HCEC 1CT (cell line): ENCODE measurements around the gene RCN2.
"Not testable (repeated sequence)": the region's sequence is repeated elsewhere in the genome, so short reads cannot be mapped to it uniquely, and the experiment has no call there.

Source experiments
- DNase-seq: peaks from one replicate; pipeline ENCODE4 v3.0.0-alpha.2; 2017

Gene RCN2

DNA sequence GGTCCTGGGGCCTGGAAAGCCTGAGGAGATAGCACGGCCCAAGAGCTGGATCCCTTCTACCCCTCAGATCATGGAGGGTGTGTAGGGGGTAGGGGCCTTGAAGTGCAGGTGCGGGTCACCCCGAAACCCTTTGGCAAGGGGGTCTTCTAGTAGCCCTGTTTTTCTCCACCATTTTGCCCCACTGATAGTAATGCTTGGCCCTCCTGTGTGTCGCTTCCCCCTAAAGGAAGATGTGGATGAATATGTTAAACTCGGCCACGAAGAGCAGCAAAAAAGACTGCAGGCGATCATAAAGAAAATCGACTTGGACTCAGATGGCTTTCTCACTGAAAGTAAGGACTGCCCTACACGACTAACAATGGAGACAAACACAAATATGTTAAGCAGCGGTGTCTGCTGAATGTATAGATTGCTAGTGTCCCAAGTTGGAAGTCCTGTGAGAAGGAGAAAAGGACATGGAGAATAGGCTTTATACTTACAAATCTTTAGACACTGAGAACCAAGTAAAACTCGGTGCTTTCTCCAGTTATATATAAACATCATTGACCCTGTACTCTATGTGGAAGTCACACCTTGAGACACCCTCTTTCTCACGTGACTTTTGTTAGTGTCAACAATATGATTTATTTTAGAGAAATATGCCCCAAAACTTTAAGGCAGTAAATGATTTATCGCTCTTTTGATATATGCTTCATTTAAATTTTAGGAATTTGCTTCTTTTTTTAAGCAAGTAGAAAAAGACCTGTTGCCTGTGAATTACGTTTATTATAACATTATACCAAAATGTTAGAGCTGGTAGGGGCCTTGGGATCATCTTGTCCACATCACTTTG lies 802 bp downstream of the RCN2 start:
- no peak for DNase-seq

DNA sequence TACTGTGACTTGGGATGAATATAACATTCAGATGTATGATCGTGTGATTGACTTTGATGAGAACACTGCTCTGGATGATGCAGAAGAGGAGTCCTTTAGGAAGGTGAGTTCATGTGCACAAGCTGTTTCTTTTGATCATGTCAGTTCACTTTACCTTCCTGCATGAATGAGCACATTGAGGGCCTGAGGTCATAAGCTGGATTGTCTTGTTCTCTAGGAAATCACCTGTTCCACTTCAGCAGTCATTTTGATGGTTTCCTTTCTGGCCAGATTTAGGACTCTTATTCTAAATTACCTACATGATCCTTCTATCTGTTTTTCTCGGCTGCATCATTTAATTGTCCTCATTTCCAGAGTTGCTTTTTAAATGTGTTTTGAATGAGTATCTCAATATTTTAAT lies 4.1 kb downstream of the RCN2 start:
- no peak for DNase-seq

DNA sequence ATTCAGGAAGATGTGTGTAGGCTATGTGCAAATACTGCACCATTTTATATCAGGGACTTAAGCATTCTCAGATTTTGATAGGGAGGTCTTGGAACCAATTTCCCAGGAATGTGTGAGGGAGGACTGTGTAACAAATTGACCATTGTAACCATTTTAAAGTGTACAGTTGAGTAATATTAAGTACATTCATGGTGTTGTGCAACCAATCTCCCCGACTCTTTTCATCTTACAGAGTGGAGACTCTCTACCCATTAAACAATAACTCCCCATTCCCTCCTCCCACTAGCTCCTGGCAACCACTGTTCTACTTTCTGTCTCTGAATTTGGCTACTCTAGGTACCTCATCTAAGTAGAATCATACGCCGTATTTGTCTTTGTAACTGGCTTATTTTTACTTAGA lies 5.1 kb downstream of the RCN2 start:
- DNase-seq, result peak; percentile 8

DNA sequence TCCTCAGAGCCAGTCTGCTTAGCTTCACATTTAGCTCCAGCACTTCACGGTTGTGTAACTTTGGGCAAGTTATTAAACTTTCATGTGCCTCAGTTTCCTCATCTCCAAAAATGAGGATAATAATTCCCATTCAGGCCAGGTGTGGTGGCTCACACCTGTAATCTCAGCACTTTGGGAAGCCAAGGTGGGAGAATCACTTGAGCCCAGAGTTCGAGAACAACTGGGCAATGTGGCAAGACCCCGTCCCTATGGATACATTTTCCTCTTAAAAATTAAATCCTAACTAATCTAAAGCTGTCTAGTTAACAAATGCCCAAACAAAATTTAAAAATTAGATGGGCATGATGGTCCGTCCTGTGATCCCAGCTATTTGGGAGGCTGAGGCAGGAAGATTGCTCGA lies 7.2 kb downstream of the RCN2 start:
- no peak for DNase-seq

DNA sequence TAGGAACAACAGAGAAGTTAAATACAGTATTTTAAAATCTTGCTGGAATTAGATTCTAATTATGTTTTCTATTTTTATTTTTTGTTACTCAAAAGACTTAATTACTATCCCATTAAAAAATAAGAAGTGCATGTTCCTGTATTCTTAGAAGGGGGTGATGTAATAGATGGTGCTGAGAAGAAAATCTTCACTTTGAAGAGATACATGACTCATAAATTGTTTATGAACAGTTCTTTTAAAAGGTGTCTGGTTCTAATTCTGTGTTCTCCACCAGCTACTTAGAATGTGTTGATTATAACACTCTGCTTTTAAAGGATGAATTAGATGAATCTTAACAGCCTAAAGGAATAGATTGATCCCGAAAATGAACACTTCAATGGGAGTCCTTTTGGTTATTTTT lies 8.2 kb downstream of the RCN2 start:
- peak; percentile 14 for DNase-seq

DNA sequence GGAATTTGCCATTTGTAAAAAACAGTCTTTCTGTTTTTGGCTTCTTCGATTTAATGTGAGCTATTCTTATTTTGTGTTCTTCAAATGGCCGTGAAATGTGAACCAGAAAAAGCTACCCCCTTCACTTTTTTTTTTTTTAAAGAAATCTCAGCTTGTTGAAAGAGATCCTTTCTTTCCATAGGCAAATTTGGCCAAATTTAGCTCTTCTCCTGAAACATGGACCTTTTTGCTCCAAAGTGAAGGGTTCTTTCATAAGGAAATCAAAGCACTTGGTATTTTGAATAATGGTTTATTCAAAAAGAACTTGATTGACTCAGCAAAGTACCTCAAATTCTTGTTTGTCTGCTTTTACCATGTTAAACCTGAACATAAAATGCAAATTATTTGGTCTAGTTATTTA lies 10.1 kb downstream of the RCN2 start:
- DNase-seq, result no peak

DNA sequence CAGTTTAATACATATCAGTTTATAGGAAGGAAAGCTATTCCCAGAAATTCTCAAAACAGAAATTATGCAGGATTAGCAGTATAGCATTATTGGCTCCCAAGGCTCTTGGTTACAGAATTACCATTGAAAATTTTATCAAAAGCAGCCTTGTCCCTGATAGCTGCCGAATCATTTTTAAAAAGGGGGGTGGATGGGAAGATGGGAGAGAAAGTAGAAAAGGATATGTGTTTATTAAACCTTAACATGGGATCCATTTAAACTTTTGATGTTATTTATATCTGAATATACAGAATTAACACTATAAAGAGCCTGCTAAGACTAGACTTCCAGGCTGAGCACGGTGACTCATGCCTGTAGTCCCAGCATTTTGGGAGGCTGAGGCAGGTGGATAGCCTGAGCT lies 10.8 kb downstream of the RCN2 start:
- no peak for DNase-seq

DNA sequence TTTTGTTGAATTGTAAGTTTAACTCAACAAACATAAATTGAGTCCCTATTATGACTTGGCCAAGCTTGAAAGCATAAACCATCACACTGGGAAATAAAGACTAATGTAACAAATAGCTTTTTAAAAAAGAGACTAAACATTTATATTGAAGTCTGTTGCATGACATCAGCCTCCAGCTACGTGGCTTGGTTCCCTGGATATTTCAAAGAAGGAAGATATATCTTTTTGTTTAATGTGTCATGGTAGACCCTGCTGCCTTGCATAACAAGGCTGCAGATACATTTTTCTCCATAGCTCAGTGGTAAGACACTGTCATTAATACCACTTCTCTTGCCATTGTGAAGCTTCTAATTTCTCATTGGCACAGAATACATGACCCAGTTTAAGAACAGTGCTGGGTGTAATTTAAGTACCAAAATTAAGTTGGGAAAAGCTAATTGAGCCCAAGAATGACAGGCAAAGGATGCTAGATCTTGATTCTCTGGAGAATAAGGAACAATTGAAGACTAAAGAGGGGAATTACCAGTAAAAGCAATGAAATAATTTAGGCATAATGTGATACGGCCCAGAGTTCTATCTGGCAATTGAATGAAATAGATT lies 14.0 kb downstream of the RCN2 start:
- DNase-seq, result no peak

DNA sequence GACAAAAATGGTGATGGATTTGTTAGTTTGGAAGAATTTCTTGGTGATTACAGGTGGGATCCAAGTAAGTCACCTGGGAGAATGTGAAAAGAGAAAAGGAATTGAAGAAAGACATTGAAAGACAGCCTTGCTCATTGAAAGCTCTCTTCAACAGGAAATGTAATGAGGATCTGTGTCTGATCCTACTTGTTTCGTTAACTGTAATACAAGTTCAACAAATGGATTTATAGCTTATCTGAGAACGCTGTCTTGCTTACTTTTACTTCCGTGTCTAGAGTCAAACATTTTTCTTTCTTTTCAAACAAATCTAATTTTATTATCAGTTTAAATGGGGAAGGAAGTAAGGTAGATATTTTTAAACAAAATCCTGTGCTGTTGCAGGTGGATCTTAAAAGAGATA lies 15.9 kb downstream of the RCN2 start:
- DNase-seq, result no peak

DNA sequence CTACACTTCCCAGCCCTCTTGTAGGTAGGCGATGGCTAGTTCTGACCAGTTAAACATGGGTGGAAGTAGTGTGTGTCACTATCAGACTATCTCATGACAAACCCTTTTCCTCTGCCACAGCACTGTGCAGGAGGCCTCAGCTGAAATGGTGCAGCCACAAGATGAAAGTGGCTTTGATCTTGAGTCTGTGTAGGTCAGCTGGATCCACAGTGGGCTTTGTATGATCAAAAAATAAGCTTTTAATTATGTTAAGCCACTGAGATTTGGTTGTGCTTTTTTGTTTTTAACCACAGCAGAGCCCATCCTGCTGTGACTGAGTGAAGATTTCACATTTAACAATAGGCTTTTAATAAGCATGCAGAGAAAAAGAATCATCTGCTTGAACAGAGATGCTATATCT lies 19.7 kb downstream of the RCN2 start:
- no peak for DNase-seq

DNA sequence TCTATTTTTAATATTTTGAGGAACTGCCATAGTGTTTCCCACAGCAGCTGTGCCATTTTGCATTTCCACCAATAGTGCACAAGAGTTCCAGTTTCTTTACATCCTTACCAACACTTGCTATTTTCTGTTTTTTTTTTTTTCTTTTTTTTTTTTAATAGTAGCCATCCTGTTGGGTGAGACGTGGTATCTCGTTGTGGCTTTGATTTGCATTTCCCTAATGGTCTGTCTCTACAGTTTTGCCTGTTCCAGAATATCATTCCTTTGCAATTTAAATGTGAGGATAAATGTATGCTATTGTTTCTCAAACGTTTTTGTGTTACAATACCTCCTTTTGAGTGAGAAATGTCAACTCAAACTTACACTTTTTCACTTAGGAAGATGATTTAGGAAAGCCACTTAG lies 22.4 kb downstream of the RCN2 start:
- no peak for DNase-seq

DNA sequence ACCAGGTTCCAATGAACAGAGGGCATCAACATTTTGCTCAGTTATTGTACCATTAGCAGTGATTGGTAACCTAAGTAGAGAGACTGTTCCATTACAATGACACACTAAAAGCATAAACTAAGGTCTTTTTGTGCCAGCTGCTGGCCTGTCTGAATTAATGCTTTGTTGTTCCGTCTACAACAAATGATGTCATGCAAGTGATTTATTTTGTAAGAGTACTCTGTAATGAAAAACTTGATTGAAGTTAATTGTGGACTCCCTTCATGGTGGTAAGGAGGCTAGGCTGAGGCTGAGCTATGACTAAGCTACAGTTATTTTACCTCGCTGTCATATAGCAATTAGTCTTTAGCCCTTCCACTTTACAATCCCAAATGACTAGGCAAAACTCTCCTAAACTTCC lies 23.2 kb downstream of the RCN2 start:
- no peak for DNase-seq

DNA sequence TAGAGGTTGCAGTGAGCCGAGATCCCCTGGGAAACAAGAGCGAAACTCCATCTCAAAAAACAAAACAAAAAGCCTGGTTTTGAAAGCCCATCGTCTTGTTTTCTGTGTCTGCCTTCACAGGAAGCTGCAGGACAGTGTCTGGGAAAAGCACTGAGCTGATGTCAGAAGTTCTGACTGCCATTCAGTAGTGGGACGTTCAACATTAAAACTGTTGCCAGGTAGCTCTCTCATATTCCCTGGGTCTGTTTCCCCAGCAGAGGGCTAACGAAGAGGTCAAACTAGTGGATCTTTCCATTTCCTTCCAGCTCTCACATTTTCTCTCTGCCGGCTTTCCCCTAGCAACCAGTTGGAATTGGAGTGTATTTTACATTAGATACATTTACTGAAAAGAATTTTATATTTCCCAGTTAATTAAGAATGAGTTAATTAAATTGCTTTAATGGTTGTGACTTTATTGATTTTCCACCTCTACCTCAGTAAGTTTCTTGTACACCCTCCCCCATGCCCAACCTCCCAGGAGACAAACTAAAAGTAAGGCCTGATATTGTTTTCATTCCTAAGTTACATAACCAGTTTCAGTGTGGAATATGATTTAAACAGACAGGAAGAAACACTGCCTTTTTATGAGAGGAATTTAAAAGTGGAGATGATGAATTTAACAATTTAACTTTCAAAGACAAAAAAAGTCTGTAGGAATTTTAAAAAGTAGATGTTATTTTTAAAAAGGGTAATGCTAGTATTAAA lies 29.9 kb downstream of the RCN2 start:
- no peak for DNase-seq

DNA sequence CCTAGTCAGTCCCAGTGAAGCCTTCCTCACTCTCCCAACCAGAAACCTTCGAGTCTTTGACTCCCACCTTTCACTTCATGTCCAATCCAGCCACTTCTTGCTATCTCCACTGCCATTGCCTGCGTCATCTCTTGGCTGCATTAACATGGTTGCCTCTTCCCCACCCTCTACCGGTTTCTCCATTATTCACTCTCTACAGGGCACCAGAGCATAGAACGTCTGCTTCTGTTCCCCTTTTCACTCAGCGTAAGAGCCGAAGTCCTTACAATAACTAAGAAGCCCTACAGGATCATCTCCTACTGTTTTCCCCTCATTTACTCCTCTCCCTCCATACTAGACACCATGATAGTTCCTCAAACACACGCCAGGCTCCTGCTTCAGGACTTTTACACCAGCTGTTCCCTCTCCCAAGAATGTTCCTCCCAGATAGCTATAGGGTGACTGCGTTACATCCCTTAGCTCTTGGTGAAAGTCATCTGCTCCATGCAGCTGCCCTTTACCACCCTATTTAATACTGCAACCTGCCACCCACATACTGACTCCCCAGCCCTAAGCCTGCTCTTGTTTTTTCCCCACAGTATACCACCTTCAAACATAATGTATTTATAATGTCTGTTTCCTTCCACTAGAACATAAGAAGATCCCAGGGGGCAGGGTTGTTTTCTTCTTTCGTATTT lies 30.9 kb downstream of the RCN2 start:
- DNase-seq, result no peak

DNA sequence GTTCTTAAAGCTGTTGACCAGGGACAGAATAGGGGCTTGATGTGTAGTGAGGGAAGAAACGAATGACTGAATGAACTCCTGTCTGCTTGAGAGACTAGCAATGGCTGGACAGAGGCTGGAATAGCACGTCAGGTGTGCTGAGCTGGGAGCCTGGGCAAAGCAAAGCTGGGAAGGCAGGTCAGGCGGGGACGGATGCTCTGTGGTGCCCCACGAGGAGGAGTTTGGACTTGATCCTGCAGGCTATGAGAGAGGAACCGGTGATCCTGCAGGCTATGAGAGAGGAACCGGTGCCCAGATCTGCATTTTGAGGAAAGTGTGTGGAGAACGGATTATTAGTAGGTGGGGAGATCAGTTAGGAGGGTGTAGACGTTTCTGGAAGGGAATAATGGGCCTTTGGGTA lies 32.0 kb downstream of the RCN2 start:
- no peak for DNase-seq

DNA sequence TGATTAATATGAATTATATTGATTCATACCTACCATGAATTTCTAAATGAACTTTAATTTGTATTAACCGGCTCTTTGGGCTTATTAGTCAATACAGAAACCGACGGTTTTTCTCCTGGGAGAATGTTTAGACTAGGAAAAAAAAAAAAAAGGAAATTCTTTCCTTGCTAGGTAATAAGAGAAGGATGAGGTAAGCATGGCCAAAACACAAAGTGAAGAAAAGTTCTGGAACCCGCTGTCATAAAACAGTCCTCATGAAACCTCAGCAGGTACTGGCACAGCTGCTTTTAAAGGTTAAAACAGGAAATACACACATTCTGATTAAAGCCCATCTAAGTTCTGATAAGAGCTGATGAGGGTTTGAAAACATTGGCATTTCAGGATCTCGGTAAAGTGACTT lies 32.6 kb downstream of the RCN2 start:
- DNase-seq, result no peak

DNA sequence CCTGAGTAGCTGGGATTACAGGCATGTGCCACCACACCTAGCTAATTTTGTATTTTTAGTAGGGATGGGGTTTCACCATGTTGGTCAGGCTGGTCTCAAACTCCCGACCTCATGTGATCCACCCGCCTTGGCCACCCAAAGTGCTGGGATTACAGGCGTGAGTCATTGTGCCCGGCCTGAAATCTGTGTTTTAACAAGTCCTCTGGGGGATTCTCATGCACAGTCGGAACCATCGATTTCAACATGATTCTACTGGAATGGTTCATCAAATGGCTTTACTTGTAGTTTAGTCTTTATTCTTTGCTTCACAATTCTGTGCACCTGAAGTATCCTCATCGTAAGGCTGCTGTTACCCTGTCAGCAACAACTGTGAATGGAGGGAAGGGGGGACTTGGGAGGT lies 34.5 kb downstream of the RCN2 start:
- not testable (repeated sequence) for DNase-seq

DNA sequence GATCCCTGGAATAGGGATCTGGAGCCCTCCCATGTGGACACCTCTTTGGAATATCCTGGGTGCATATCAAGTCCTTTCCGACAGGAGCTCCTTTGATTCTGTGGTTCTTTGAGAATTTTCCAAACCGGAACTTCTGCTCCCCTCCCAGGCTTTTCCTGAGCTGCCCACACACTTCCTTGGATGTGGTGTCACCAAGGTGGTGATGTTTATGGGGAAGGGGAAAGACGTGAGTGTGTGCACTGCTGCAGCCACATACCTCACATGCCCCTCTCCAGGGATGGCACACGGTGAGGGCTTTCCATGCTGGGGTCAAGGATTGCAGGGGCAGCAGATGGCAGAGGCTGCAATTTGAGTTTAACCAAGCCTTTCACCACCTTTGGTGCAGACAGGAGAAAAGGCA lies 35.5 kb downstream of the RCN2 start:
- DNase-seq, result no peak

DNA sequence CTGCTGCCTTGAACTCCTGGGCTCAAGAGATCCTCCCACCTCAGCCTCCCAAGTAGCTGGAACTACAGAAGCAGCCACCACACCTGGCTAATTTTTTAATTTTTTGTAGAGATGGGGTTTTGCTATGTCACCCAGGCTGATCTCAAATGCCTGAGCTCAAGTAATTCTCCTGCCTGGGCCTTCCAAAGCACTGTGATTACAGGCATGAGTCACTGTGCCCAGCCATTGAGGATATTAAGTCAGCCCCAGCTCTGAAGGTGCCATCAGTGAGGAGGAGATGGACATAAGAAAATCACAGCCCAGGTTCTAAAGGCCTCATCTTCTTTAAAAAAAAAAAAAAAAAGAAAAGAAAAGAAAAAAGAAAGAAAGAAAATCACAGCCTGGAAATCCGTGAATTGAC lies 36.8 kb downstream of the RCN2 start:
- DNase-seq, result no peak

DNA sequence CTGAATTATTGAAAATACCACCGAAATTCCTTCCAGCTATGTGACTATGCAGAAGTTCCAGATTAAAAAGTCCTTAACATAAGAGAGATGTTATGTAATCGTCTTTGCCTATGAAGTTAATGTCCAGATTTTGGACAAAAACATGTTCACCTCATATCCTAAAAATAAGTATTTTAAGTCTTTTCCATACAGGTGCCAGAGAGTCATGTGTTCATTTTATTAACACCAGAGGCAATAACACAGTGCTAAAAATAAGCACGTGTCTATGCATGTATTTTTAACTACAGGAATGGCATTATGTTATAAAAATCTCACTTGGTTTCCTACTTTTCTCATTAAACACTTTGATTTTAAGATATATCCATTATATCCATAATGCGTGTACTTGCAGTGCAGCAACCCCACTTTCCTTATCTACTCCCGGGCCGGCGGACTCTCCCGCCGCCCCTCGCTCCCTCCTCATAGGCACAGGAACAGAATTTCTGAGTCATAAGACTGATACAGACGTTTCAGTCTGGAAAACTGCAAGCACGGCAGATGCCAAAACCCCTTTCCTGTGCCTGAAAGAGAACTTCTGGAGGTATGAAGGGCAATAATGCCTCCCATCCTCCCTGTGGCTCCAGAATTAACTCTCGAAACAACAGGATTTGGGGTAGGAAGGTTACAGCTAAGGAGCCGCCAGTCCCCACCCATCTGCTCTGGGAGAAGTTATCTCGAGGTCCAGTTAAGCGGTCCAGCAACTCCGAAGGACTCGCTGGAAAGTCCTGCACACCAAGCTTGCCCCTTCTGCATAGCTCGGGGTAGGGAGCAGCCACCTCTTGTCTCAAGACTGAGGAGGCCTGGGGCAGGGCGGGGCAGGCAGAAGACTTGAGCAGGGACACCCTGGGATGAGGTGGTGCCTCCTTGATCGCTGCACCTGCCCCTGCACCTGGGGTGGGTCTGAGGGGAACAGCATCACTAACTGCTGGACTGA lies 41.1 kb downstream of the RCN2 start:
- DNase-seq, result no peak

DNA sequence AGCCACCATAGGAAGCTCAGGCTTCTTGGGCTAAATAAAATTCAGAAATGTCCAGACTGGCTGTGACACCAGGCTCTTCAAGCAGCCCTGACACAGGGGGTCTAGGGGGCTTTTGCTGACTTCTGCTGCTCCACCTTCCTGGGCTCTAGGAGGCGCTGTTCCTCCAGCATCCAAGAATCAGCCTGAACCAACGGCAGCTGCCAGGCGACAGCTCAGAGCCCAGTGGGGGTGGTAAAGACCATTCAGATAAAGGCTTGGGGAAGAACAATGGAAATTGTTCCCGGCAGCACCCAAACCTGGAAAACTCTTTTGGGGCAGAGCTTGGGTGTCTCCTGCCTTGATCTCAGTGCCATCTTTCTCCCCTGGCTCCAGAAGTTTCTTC lies 41.8 kb downstream of the RCN2 start:
- DNase-seq, result peak; percentile 12

DNA sequence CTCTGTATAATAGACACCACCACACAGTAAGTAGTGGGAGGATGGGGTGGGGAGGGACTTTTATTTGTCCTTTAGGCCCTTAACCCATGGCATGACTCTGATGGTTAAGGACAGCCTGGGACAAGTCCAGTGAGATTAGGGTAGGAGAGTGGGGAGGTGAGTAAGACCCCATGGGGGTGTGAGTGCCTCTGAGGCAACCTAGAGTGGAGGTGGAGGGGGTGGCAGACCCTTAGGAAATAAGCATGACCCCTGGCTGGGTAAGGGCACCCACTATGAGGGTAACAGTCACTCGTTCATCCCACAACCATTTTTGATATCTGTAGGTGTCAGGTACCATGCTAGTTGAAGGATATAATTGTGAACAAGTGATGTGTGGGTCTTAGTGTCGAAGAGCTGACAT lies 42.4 kb downstream of the RCN2 start:
- DNase-seq, result no peak
